GM21825 (cell line): ENCODE results near the gene LIME1.
"Not testable (repeated sequence)": the region's sequence is repeated elsewhere in the genome, so short reads cannot be mapped to it uniquely, and the experiment has no call there.

Experiments used
- ATAC-seq: cut with Tn5 transposase; IDR thresholded peaks from one replicate; pipeline ENCODE4 v1.9.1; 2021; ENCODE audit warnings: mild to moderate bottlenecking, moderate library complexity; ENCODE audit not compliant: unreplicated experiment

LIME1 gene

DNA sequence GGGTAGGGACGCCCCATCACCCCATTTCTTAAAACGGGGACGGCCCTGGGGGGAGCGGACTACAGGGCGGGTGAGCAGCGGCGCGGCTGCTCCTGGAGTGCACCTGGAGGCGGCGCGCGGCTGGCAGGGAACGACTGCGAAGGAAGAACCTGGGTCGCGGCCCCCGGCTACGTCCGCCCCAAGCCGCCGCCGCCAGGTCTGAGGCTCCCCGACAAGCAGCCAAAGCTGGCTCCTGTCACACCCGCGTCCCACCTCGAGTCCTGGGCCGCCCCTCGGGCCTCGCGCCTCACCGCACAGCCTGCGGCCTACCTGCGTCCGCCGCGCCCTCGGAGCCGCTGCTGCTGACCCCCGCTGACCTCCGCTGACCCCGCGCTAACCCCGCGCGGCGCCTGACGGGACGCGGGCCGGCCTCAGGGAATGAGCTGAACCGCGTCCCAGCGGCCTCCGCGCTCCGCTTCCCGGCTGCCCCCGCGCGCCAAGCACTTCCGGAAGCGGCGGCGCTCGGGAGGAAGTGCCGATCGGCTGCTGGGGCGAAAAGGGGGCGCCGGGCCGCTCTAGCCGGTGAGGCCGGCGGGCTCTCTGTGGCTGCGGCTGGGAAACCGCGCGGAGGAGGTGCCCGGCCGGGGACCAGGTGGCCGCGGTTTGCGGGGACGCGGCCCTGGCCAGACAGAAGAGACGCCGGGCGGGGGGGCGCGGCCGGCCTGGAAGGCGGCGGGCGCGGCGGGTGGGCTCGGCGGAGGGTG lies 28.7 kb upstream of the LIME1 start, which contains the start of the genes ARFRP1 and ZGPAT:
ARFRP1 (minus strand) TSS at position 419 of the 743 bp plus-strand sequence. CDS start 885 bp downstream, outside the sequence.
ZGPAT (plus strand) TSS at position 482 of the 743 bp plus-strand sequence. CDS start 542 bp downstream, outside the sequence.
- ATAC-seq: peak; percentile 65

- peak; percentile 18 for ATAC-seq
Measured at GRCh38 chr20:63708301-63709148, 27.9 kb upstream of the LIME1 start.

- no peak for ATAC-seq
Measured at GRCh38 chr20:63709149-63709527, 27.3 kb upstream of the LIME1 start.

GRCh38 chr20:63711085-63711645 lies 25.3 kb upstream of the LIME1 start:
- ATAC-seq: no peak

GRCh38 chr20:63712191-63712590 lies 24.3 kb upstream of the LIME1 start:
- ATAC-seq: no peak

DNA sequence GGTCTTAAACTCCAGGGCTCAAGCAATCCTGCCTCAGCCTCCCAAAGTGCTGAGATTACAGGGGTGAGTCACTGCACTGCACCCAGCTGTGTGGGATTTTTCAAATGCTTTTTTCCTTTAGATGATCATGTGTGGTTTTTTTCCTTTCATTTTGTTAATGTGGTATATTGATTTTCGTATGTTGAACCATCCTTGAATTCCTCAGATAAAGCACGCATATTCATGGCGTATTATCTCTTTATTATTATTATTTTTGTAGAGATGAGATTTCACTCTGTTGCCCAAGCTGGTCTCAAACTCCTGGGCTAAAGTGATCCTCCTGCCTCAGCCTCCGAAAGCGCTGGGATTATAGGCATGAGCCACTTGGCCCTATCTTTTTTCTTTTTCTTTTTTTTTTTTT lies 21.6 kb upstream of the LIME1 start:
- no peak for ATAC-seq

- no peak for ATAC-seq
Measured at GRCh38 chr20:63718996-63719395, 17.5 kb upstream of the LIME1 start.

DNA sequence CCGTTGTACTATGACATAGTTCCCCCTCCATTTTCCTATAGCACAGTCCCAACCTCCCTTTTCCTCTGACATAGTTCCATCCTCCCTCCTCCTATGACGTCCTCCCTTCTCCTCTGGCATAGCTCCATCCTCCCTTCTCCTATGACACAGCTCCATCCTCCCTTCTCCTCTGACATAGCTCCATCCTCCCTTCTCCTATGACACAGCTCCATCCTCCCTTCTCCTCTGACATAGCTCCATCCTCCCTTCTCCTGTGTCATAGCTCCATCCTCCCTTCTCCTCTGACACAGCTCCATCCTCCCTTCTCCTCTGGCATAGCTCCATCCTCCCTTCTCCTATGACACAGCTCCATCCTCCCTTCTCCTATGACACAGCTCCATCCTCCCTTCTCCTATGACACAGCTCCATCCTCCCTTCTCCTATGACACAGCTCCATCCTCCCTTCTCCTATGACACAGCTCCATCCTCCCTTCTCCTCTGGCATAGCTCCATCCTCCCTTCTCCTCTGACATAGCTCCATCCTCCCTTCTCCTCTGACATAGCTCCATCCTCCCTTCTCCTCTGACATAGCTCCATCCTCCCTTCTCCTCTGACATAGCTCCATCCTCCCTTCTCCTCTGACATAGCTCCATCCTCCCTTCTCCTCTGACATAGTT lies 13.4 kb upstream of the LIME1 start:
- not testable (repeated sequence) for ATAC-seq

DNA sequence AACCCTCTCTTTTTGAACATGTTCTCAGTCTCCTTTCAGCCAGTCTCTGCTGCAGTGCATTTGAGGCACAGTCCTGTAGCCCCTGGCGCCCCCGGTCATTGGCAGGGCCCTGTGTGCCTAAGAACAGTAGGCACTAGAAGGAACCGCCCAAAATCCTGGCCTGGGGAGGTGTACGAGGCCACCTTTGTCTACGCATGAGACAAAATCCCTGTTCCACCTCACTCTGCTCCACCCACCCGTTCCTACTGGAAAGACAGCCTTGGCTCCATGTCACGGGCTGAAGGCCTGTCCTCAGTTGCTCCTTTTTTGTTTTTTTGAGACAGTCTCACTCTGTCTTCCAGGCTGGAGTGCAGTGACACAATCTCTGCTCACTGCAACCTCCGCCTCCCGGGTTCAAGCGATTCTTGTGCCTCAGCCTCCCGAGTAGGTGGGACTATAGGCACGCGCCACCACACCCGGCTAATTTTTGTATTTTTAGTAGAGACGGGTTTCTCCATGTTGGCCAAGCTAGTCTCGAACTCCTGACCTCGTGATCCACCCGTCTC lies 6.2 kb upstream of the LIME1 start:
- not testable (repeated sequence) for ATAC-seq

DNA sequence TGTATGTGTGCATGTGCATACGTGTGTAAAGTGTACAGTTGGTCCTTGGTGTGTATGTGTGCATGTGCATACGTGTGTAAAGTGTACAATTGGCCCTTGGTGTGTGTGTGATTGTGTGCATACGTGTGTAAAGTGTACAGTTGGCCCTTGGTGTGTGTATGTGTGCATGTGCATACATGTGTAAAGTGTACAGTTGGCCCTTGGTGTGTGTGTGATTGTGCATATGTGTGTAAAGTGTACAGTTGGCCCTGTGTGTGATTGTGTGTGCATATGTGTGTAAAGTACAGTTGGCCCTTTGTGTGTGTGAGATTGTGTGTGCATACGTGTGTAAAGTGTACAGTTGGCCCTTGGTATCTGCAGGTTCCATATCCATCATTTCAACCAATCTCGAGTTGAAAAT lies 5.1 kb upstream of the LIME1 start:
- no peak for ATAC-seq

- no peak for ATAC-seq
Measured at GRCh38 chr20:63732118-63733095, 4.1 kb upstream of the LIME1 start.

- no peak for ATAC-seq
Measured at GRCh38 chr20:63733117-63733516, 3.3 kb upstream of the LIME1 start.

DNA sequence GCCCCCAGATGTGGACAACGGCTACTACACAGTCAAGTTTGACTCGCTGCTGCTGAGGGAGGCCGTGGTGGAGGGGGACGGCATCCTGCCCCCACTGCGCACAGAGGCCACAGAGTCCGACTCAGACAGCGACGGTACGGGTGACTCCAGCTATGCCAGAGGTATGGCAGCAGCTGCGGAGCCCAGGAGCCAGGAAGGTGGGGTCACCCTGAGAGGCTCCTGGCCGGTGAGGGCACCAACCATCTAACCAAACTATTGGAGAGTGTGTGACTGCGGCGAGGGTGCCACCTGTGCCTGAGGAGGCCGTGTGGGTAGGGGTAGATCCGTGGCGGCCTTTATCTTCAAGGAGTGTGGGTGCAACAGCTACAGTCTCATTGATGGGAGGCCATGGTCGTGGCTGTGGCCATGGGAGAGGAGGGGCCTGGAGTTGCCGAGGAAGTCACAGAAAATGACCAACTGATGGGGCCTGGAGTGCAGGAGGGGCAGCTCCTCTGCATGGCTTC lies 2.8 kb upstream of the LIME1 start:
- ATAC-seq: no peak

- no peak for ATAC-seq
Measured at GRCh38 chr20:63734111-63734945, 2.1 kb upstream of the LIME1 start.

DNA sequence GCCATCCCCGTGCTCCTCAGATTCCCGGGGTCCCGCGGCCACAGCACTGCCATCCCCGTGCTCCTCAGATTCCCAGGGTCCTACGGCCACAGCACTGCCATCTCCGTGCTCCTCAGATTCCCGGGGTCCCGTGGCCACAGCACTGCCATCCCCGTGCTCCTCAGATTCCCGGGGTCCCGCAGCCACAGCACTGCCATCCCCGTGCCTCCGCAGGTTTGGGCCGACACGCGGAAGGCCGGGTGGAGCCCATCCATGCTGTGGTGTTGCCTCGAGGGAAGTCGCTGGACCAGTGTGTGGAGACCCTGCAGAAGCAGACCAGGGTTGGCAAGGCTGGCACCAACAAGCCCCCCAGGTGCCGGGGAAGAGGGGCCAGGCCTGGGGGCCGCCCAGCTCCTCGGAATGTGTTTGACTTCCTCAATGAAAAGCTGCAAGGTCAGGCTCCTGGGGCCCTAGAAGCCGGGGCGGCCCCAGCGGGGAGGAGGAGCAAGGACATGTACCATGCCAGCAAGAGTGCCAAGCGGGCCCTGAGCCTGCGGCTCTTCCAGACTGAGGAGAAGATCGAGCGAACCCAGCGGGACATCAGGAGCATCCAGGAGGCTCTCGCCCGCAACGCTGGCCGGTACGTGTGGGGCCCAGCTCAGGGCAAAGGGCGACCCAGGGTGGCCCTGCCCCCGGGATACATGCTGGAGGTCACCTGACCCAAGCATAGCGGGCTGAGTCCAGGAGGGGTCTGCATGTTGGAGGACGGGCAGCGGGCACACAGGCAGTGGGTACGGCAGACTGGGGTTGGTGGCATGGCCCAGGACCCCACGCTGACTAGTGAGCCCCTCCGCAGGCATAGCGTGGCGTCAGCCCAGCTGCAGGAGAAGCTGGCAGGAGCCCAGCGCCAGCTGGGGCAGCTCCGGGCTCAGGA lies 1.3 kb upstream of the LIME1 start:
- no peak for ATAC-seq

GRCh38 chr20:63736893-63737694 lies 630 bp downstream of the LIME1 start:
- no peak for ATAC-seq

GRCh38 chr20:63737695-63737944 lies 1.2 kb downstream of the LIME1 start:
- no peak for ATAC-seq
